ENCODE measurements around the gene IFRD2.

DNA sequence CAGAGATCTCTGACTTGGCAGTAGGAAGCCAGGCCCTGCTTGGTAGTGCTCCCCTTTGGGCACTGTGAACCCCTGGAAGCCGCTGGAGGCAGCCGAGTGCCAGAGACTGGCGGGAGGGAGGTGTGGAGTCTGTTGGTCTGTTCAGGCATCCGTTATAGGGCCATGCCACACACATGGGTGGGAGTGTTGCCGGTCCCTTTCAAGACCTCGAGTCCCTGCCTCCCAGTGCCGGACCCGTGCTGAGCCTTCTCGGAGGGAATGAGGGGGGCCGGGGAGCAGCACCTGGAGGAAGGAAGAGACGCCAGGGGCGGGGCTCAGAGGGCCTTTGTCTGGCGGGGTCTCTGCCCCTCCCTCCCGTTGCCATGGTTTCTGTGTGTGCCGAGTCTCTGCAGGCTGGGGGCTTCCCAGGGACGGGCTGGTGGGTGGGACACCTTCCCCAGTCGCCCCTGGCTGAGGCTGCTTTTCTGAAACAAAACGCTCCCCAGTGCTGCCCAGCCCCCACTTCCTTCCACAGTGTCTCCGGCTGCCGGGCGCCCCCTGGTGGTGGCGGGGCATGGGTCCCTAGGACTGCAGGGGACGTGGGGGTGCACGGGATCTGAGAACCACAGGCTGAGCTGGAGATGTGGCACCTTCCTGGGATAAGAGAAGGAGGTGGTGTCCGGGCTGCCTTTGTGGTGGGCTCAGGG lies 46.3 kb downstream of the IFRD2 start:
- TF ChIP-seq EZH2 (IDR thresholded peaks at IDR 0.05; ENCODE audit: low read length, missing control alignments) = no peak
- TF ChIP-seq, protein P1, sequence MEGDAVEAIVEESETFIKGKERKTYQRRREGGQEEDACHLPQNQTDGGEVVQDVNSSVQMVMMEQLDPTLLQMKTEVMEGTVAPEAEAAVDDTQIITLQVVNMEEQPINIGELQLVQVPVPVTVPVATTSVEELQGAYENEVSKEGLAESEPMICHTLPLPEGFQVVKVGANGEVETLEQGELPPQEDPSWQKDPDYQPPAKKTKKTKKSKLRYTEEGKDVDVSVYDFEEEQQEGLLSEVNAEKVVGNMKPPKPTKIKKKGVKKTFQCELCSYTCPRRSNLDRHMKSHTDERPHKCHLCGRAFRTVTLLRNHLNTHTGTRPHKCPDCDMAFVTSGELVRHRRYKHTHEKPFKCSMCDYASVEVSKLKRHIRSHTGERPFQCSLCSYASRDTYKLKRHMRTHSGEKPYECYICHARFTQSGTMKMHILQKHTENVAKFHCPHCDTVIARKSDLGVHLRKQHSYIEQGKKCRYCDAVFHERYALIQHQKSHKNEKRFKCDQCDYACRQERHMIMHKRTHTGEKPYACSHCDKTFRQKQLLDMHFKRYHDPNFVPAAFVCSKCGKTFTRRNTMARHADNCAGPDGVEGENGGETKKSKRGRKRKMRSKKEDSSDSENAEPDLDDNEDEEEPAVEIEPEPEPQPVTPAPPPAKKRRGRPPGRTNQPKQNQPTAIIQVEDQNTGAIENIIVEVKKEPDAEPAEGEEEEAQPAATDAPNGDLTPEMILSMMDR (conservative IDR thresholded peaks at IDR 0.05 in 1 of 2, IDR thresholded peaks at IDR 0.05 in 1 of 2; ENCODE audit: low read depth in 1 of 2, low read length in 2 of 2) = peak; percentile 94 to 98
